ENCODE measurements around the gene FAM50B. TPM values are rescaled to one million over a fixed set of nuclear protein-coding genes. Genes with fewer than 3 reads are reported as not detected.

Gene FAM50B
- total and polyA plus RNA-seq, 2 of the 13 experiments (the other 11 are each of a cell fraction or from before 2014, with no cell fraction given): 0.05 TPM; not detected in 1

- TF ChIP-seq DPF2 (CRISPR knock-in tag; IDR thresholded peaks at IDR 0.05; ENCODE audit: borderline replicate concordance, low read depth) (peak; percentile 21; the same call in 1 of the 2 replicates), ZNF850 (CRISPR knock-in tag; conservative IDR thresholded peaks at IDR 0.05) (no peak), ISL2 (CRISPR knock-in tag; IDR thresholded peaks at IDR 0.05) (peak; percentile 73; the same call in 1 of the 2 replicates), ZNF780A (CRISPR knock-in tag; IDR thresholded peaks at IDR 0.05) (no peak), NR1H2 (CRISPR knock-in tag; IDR thresholded peaks at IDR 0.05; ENCODE audit: borderline replicate concordance, low read depth) (no peak), CREB1 (IDR thresholded peaks at IDR 0.05) (no peak), CREB1 (CRISPR knock-in tag; IDR thresholded peaks at IDR 0.05) (no peak; the same call in 1 of the 2 replicates), ZNF318 (CRISPR knock-in tag; IDR thresholded peaks at IDR 0.05) (no peak), NR2F2 (IDR thresholded peaks at IDR 0.05; ENCODE audit: borderline replicate concordance, low read depth) (no peak), SP140L (CRISPR knock-in tag; IDR thresholded peaks at IDR 0.05; ENCODE audit: borderline replicate concordance) (peak; percentile 70; the same call in 1 of the 2 replicates), PHF20 (CRISPR knock-in tag; IDR thresholded peaks at IDR 0.05) (no peak), MEIS1 (CRISPR knock-in tag; IDR thresholded peaks at IDR 0.05; ENCODE audit: borderline replicate concordance) (peak; percentile 18; the same call in 1 of the 2 replicates)
- TF ChIP-seq, protein P1, sequence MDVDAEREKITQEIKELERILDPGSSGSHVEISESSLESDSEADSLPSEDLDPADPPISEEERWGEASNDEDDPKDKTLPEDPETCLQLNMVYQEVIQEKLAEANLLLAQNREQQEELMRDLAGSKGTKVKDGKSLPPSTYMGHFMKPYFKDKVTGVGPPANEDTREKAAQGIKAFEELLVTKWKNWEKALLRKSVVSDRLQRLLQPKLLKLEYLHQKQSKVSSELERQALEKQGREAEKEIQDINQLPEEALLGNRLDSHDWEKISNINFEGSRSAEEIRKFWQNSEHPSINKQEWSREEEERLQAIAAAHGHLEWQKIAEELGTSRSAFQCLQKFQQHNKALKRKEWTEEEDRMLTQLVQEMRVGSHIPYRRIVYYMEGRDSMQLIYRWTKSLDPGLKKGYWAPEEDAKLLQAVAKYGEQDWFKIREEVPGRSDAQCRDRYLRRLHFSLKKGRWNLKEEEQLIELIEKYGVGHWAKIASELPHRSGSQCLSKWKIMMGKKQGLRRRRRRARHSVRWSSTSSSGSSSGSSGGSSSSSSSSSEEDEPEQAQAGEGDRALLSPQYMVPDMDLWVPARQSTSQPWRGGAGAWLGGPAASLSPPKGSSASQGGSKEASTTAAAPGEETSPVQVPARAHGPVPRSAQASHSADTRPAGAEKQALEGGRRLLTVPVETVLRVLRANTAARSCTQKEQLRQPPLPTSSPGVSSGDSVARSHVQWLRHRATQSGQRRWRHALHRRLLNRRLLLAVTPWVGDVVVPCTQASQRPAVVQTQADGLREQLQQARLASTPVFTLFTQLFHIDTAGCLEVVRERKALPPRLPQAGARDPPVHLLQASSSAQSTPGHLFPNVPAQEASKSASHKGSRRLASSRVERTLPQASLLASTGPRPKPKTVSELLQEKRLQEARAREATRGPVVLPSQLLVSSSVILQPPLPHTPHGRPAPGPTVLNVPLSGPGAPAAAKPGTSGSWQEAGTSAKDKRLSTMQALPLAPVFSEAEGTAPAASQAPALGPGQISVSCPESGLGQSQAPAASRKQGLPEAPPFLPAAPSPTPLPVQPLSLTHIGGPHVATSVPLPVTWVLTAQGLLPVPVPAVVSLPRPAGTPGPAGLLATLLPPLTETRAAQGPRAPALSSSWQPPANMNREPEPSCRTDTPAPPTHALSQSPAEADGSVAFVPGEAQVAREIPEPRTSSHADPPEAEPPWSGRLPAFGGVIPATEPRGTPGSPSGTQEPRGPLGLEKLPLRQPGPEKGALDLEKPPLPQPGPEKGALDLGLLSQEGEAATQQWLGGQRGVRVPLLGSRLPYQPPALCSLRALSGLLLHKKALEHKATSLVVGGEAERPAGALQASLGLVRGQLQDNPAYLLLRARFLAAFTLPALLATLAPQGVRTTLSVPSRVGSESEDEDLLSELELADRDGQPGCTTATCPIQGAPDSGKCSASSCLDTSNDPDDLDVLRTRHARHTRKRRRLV (CRISPR knock-in tag; IDR thresholded peaks at IDR 0.05): no peak
- TF ChIP-seq, protein P2, sequence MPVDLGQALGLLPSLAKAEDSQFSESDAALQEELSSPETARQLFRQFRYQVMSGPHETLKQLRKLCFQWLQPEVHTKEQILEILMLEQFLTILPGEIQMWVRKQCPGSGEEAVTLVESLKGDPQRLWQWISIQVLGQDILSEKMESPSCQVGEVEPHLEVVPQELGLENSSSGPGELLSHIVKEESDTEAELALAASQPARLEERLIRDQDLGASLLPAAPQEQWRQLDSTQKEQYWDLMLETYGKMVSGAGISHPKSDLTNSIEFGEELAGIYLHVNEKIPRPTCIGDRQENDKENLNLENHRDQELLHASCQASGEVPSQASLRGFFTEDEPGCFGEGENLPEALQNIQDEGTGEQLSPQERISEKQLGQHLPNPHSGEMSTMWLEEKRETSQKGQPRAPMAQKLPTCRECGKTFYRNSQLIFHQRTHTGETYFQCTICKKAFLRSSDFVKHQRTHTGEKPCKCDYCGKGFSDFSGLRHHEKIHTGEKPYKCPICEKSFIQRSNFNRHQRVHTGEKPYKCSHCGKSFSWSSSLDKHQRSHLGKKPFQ (CRISPR knock-in tag; IDR thresholded peaks at IDR 0.05; ENCODE audit: insufficient replicate concordance): no peak
Observed at GRCh38 chr6:3806169-3806922, 42.8 kb upstream of the FAM50B start (continued).

Measured in HepG2 (cell line).